ENCODE measurements around the gene TUBGCP6. TPM values are rescaled to one million over a fixed set of nuclear protein-coding genes. Genes with fewer than 3 reads are reported as not detected.

TUBGCP6 gene
- total and polyA plus RNA-seq, 9 donors, result 21.4 to 35.3 (median 26.2) TPM

GRCh38 chr22:50194037-50194805 is 50.6 kb downstream of the TUBGCP6 start:
- Histone ChIP-seq H3K36me3 (ENCODE audit: control insufficient read depth, insufficient read depth, low read length) (peaks cover 42% of the 10 kb centered on the region), H3K4me3 (ENCODE audit: low read length) (no peak overlapping the region), H3K4me1 (ENCODE audit: control insufficient read depth, insufficient read depth, low read length) (peaks cover 27% of the 10 kb centered on the region), H3K9me3 (replicated peaks; ENCODE audit: control insufficient read depth, low read depth, low read length) (no peaks in the 10 kb centered on the region), H3K27me3 (ENCODE audit: control insufficient read depth, insufficient read depth, low read length) (no peaks in the 10 kb centered on the region), H3K27ac (ENCODE audit: low read length) (no peak overlapping the region)
- DNase-seq, result no peak
- WGBS (ENCODE audit: insufficient coverage), result 93% methylated on average over 42 of the region's 44 CpGs

GRCh38 chr22:50193621-50194020 is 51.2 kb downstream of the TUBGCP6 start:
- no peaks in the 10 kb centered on the region for H3K27me3 ChIP-seq (ENCODE audit: control insufficient read depth, insufficient read depth, low read length)
- DNase-seq, result no peak
- peaks cover 36% of the 10 kb centered on the region for H3K36me3 ChIP-seq (ENCODE audit: control insufficient read depth, insufficient read depth, low read length)
- no peaks in the 10 kb centered on the region for H3K9me3 ChIP-seq (replicated peaks; ENCODE audit: control insufficient read depth, low read depth, low read length)
- H3K27ac ChIP-seq (ENCODE audit: low read length), result no peak overlapping the region
- 96% methylated on average over 5 of the region's 8 CpGs for WGBS (ENCODE audit: insufficient coverage)
- H3K4me3 ChIP-seq (ENCODE audit: low read length), result no peak overlapping the region
- peaks cover 33% of the 10 kb centered on the region for H3K4me1 ChIP-seq (ENCODE audit: control insufficient read depth, insufficient read depth, low read length)

GRCh38 chr22:50192436-50193204 is 52.2 kb downstream of the TUBGCP6 start:
- no peaks in the 10 kb centered on the region for H3K27me3 ChIP-seq (ENCODE audit: control insufficient read depth, insufficient read depth, low read length)
- H3K4me3 ChIP-seq (ENCODE audit: low read length), result no peak overlapping the region
- peak overlapping the region; percentile 86 for H3K27ac ChIP-seq (ENCODE audit: low read length)
- peaks cover 35% of the 10 kb centered on the region for H3K4me1 ChIP-seq (ENCODE audit: control insufficient read depth, insufficient read depth, low read length)
- WGBS (ENCODE audit: insufficient coverage), result 80% methylated on average over 21 of the region's 25 CpGs
- DNase-seq, result no peak
- H3K36me3 ChIP-seq (ENCODE audit: control insufficient read depth, insufficient read depth, low read length), result peaks cover 28% of the 10 kb centered on the region
- no peaks in the 10 kb centered on the region for H3K9me3 ChIP-seq (replicated peaks; ENCODE audit: control insufficient read depth, low read depth, low read length)

GRCh38 chr22:50190941-50191741 is 53.7 kb downstream of the TUBGCP6 start:
- Histone ChIP-seq H3K27me3 (ENCODE audit: control insufficient read depth, insufficient read depth, low read length) (no peaks in the 10 kb centered on the region), H3K36me3 (ENCODE audit: control insufficient read depth, insufficient read depth, low read length) (peaks cover 23% of the 10 kb centered on the region), H3K9me3 (replicated peaks; ENCODE audit: control insufficient read depth, low read depth, low read length) (no peaks in the 10 kb centered on the region), H3K27ac (ENCODE audit: low read length) (peak overlapping the region; percentile 86), H3K4me1 (ENCODE audit: control insufficient read depth, insufficient read depth, low read length) (peaks cover 43% of the 10 kb centered on the region), H3K4me3 (ENCODE audit: low read length) (peak overlapping the region; percentile 2)
- DNase-seq, result peak; percentile 61
- 44% methylated on average over 16 of the region's 18 CpGs for WGBS (ENCODE audit: insufficient coverage)

- H3K9me3 ChIP-seq (replicated peaks; ENCODE audit: control insufficient read depth, low read depth, low read length), result no peaks in the 10 kb centered on the region
- WGBS (ENCODE audit: insufficient coverage), result 8% methylated on average over 42 of the region's 43 CpGs
- peak overlapping the region; percentile 86 for H3K27ac ChIP-seq (ENCODE audit: low read length)
- H3K4me1 ChIP-seq (ENCODE audit: control insufficient read depth, insufficient read depth, low read length), result peaks cover 44% of the 10 kb centered on the region
- H3K4me3 ChIP-seq (ENCODE audit: low read length), result peak overlapping the region; percentile 2
- H3K36me3 ChIP-seq (ENCODE audit: control insufficient read depth, insufficient read depth, low read length), result peaks cover 22% of the 10 kb centered on the region
- DNase-seq, result peak; percentile 70
- H3K27me3 ChIP-seq (ENCODE audit: control insufficient read depth, insufficient read depth, low read length), result no peaks in the 10 kb centered on the region
Observed at GRCh38 chr22:50190182-50190940, 54.5 kb downstream of the TUBGCP6 start.

- Histone ChIP-seq H3K36me3 (ENCODE audit: control insufficient read depth, insufficient read depth, low read length) (peaks cover 18% of the 10 kb centered on the region), H3K27me3 (ENCODE audit: control insufficient read depth, insufficient read depth, low read length) (no peaks in the 10 kb centered on the region), H3K4me3 (ENCODE audit: low read length) (peak overlapping the region; percentile 2), H3K27ac (ENCODE audit: low read length) (peak overlapping the region; percentile 86), H3K9me3 (replicated peaks; ENCODE audit: control insufficient read depth, low read depth, low read length) (no peaks in the 10 kb centered on the region), H3K4me1 (ENCODE audit: control insufficient read depth, insufficient read depth, low read length) (peaks cover 48% of the 10 kb centered on the region)
- 0% methylated on average over 3 of the region's 4 CpGs for WGBS (ENCODE audit: insufficient coverage)
- peak; percentile 85 for DNase-seq
Observed at GRCh38 chr22:50189849-50190181, 55.0 kb downstream of the TUBGCP6 start.

GRCh38 chr22:50189184-50189848 is 55.5 kb downstream of the TUBGCP6 start:
- 45% methylated on average over 16 of the region's 20 CpGs for WGBS (ENCODE audit: insufficient coverage)
- H3K9me3 ChIP-seq (replicated peaks; ENCODE audit: control insufficient read depth, low read depth, low read length), result no peaks in the 10 kb centered on the region
- H3K27me3 ChIP-seq (ENCODE audit: control insufficient read depth, insufficient read depth, low read length), result no peaks in the 10 kb centered on the region
- peak overlapping the region; percentile 86 for H3K27ac ChIP-seq (ENCODE audit: low read length)
- DNase-seq, result no peak
- H3K4me3 ChIP-seq (ENCODE audit: low read length), result no peak overlapping the region
- H3K36me3 ChIP-seq (ENCODE audit: control insufficient read depth, insufficient read depth, low read length), result peaks cover 13% of the 10 kb centered on the region
- H3K4me1 ChIP-seq (ENCODE audit: control insufficient read depth, insufficient read depth, low read length), result peaks cover 53% of the 10 kb centered on the region

GRCh38 chr22:50188356-50188755 is 56.5 kb downstream of the TUBGCP6 start:
- peaks cover 4% of the 10 kb centered on the region for H3K36me3 ChIP-seq (ENCODE audit: control insufficient read depth, insufficient read depth, low read length)
- no peaks in the 10 kb centered on the region for H3K9me3 ChIP-seq (replicated peaks; ENCODE audit: control insufficient read depth, low read depth, low read length)
- H3K4me1 ChIP-seq (ENCODE audit: control insufficient read depth, insufficient read depth, low read length), result peaks cover 59% of the 10 kb centered on the region
- no peak overlapping the region for H3K27ac ChIP-seq (ENCODE audit: low read length)
- WGBS (ENCODE audit: insufficient coverage), result 83% methylated on average over 4 of the region's 11 CpGs
- DNase-seq, result no peak
- H3K4me3 ChIP-seq (ENCODE audit: low read length), result no peak overlapping the region
- no peaks in the 10 kb centered on the region for H3K27me3 ChIP-seq (ENCODE audit: control insufficient read depth, insufficient read depth, low read length)

- WGBS (ENCODE audit: insufficient coverage), result 38% methylated on average over 23 of the region's 26 CpGs
- peaks cover 56% of the 10 kb centered on the region for H3K4me1 ChIP-seq (ENCODE audit: control insufficient read depth, insufficient read depth, low read length)
- no peak for DNase-seq
Observed at GRCh38 chr22:50186761-50187523, 57.9 kb downstream of the TUBGCP6 start.

More at GRCh38 chr22:50186761-50187523, 57.9 kb downstream of the TUBGCP6 start:
- Histone ChIP-seq H3K27ac (ENCODE audit: low read length) (no peak overlapping the region), H3K9me3 (replicated peaks; ENCODE audit: control insufficient read depth, low read depth, low read length) (no peaks in the 10 kb centered on the region), H3K36me3 (ENCODE audit: control insufficient read depth, insufficient read depth, low read length) (no peaks in the 10 kb centered on the region), H3K27me3 (ENCODE audit: control insufficient read depth, insufficient read depth, low read length) (no peaks in the 10 kb centered on the region), H3K4me3 (ENCODE audit: low read length) (peak overlapping the region; percentile 53)

Measured in muscle of leg (tissue), 11 donors.